GM23248 (cell line): ENCODE results near the gene SLC12A4. TPM values are rescaled to one million over a fixed set of nuclear protein-coding genes. Genes with fewer than 3 reads are reported as not detected.

Experiments used
- DNase-seq: peaks from one replicate; pipeline ENCODE4 v3.0.0-alpha.2; 2015
- H2AFZ ChIP-seq: fragments of 200-600 bp; sonication (generic); 2 replicates; pipeline ENCODE4 v1.6.1; 2016; ENCODE audit warnings: antibody characterized with exemption
- H3F3A ChIP-seq: fragments of 200-600 bp; sonication (generic); 2 replicates; pipeline ENCODE4 v1.6.1; 2016; ENCODE audit warnings: mild to moderate bottlenecking, antibody characterized with exemption, mixed run types; ENCODE audit not compliant: insufficient read depth
- H3K27ac ChIP-seq: fragments of 200-600 bp; sonication (generic); 2 replicates; pipeline ENCODE4 v1.5.1; 2016; ENCODE audit warnings: mild to moderate bottlenecking
- H3K27me3 ChIP-seq: fragments of 200-600 bp; sonication (generic); replicated peaks from 2 replicates; pipeline ENCODE4 v1.6.1; 2016; ENCODE audit warnings: mild to moderate bottlenecking; ENCODE audit not compliant: insufficient read depth
- H3K36me3 ChIP-seq: fragments of 200-600 bp; sonication (generic); 2 replicates; pipeline ENCODE4 v1.6.1; 2016; ENCODE audit warnings: low read depth, mild to moderate bottlenecking
- H3K4me1 ChIP-seq: fragments of 200-600 bp; sonication (generic); 2 replicates; pipeline ENCODE4 v1.6.1; 2016; ENCODE audit warnings: mild to moderate bottlenecking; ENCODE audit not compliant: insufficient read depth
- H3K4me2 ChIP-seq: fragments of 200-600 bp; sonication (generic); one replicate; pipeline ENCODE4 v1.6.1; 2016; ENCODE audit warnings: mild to moderate bottlenecking; ENCODE audit not compliant: unreplicated experiment
- H3K4me3 ChIP-seq: fragments of 200-600 bp; sonication (generic); 2 replicates; pipeline ENCODE4 v1.5.1; 2016; ENCODE audit warnings: mild to moderate bottlenecking
- H3K79me2 ChIP-seq: fragments of 200-600 bp; sonication (generic); 2 replicates; pipeline ENCODE4 v1.6.1; 2016; ENCODE audit warnings: mild to moderate bottlenecking; ENCODE audit not compliant: insufficient read depth
- H3K9ac ChIP-seq: fragments of 200-600 bp; sonication (generic); 2 replicates; pipeline ENCODE4 v1.6.1; 2016; ENCODE audit warnings: mild to moderate bottlenecking
- H3K9me2 ChIP-seq: fragments of 200-600 bp; sonication (generic); 2 replicates; pipeline ENCODE4 v1.6.1; 2016; ENCODE audit warnings: mixed run types, mild to moderate bottlenecking, moderate library complexity; ENCODE audit not compliant: insufficient read depth
- H3K9me3 ChIP-seq: fragments of 200-600 bp; sonication (generic); one replicate; pipeline ENCODE4 v1.6.1; 2017; ENCODE audit warnings: low read depth
- H4K20me1 ChIP-seq: fragments of 200-600 bp; sonication (generic); 2 replicates; pipeline ENCODE4 v1.6.0; 2016; ENCODE audit not compliant: insufficient read depth
- EZH2 ChIP-seq: fragments of 200-600 bp; sonication (generic); IDR thresholded peaks from 2 replicates; pipeline ENCODE4 v1.6.1; 2018; ENCODE audit warnings: antibody characterized with exemption, mild to moderate bottlenecking; ENCODE audit not compliant: insufficient read depth, poor library complexity, severe bottlenecking
- EZH2phosphoT487 ChIP-seq: fragments of 200-600 bp; sonication (generic); IDR thresholded peaks from 2 replicates; pipeline ENCODE4 v1.6.1; 2018; ENCODE audit warnings: antibody characterized with exemption, moderate library complexity, mild to moderate bottlenecking, low read depth; ENCODE audit not compliant: insufficient read depth
- WGBS, 2 experiments: methylation state at CpG; one replicate each; pipeline ENCODE4 v1.1.6; 2015 to 2017; ENCODE audit warnings: low lambda C conversion rate in 2 of 2, low coverage in 1 of 2; ENCODE audit errors: missing lambda C conversion rate in 2 of 2; 5-methylcytosine and 5-hydroxymethylcytosine counted together
- in situ Hi-C: fragments of 300-500 bp; cut with MboI; formaldehyde crosslinking; loops from 2 replicates; pipeline ENCODE4 v1.15.0; 2020
- polyA plus RNA-seq: library from polyadenylated mRNA; unstranded; fragments of >200 nt; fragmentation: Nextera tagmentation; extraction: Ambion mirVana; gene quantifications from 2 replicates; pipeline ENCODE4 v1.2.1, GENCODE V29; 2016
- total RNA-seq: library from RNA; depleted of rRNA; stranded (reverse); fragments of >200 nt; shearing (Covaris generic); gene quantifications from 2 replicates; pipeline ENCODE4 v1.2.3, GENCODE V29; 2014

The SLC12A4 gene
- total and polyA plus RNA-seq, 2 experiments from 2014 or later, result 63.0 to 101 TPM

- Histone ChIP-seq H3K9me2 (no peaks in the 10 kb centered on the region), H3K4me1 (no peaks in the 10 kb centered on the region), H2AFZ (no peak overlapping the region), H3K36me3 (peaks cover 18% of the 10 kb centered on the region; the same call in 1 of the 2 replicates), H3K27me3 (no peaks in the 10 kb centered on the region), H3K4me3 (no peak overlapping the region), H3F3A (peaks cover 20% of the 10 kb centered on the region; the same call in 1 of the 2 replicates), H3K9ac (no peak overlapping the region), H3K27ac (no peak overlapping the region), H4K20me1 (no peaks in the 10 kb centered on the region), H3K79me2 (0 out of 2 replicates have a peak, but pooled peaks cover 2% of the 10 kb centered on the region), H3K9me3 (no peaks in the 10 kb centered on the region), H3K4me2 (no peak overlapping the region)
- 96 to 98% methylated on average over 5 to 6 of the region's 6 CpGs for WGBS, 2 experiments
- in situ Hi-C loops, result no loop called here
- no peak for TF ChIP-seq EZH2
- TF ChIP-seq EZH2phosphoT487, result no peak
- DNase-seq, result no peak
Observed at GRCh38 chr16:67943256-67943618, 25.2 kb downstream of the SLC12A4 start.

DNA sequence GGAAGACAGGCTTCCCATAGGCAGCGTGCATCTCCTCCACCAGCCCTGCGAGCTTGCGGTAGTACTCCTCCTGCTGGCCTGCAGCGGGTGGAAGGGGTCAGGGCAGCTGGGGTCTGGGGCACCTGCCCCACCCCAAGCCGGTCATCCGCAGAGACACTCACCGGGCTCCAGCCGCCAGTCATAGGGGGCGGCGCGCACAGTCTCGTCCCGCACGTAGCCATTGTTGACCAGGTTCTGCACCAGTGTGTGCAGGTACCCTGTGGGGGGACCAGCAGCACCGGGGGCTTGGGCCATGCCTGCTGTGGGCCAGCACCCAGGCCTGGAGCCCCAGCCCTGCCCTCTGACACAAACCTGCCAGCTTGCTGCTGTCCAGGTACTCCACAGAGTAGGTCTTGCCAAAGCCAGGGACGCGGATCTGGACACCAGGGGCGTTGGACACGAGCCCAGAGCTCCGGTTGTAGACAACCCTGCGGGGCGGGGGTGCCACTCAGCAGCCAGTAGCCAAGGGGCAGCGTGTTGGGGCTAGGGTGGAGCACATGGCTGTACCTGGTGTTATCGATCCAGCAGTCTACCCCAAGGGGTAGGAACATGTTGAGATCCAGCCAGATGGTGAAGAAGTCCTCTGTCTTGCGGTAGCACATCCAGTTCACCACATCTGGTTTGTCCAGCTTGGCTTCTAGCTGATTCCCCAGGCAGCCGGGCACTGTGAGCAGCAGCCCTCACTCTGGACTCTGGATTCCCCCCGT, 25.8 kb downstream of the SLC12A4 start:
- H3K9me2 ChIP-seq, result no peaks in the 10 kb centered on the region
- no peaks in the 10 kb centered on the region for H3K27me3 ChIP-seq
- no peak overlapping the region for H3K4me3 ChIP-seq
- H2AFZ ChIP-seq, result no peak overlapping the region
- H3K4me2 ChIP-seq, result no peak overlapping the region
- no peak overlapping the region for H3K9ac ChIP-seq
- DNase-seq, result no peak
- TF ChIP-seq EZH2phosphoT487 (no peak), EZH2 (no peak)
- H3K9me3 ChIP-seq, result no peaks in the 10 kb centered on the region
- no peaks in the 10 kb centered on the region for H3K4me1 ChIP-seq
- 90 to 93% methylated on average over 14 to 26 of the region's 27 CpGs for WGBS, 2 experiments
- 0 out of 2 replicates have a peak, but pooled peaks cover 3% of the 10 kb centered on the region for H3K79me2 ChIP-seq
- peaks cover 20% of the 10 kb centered on the region for H3F3A ChIP-seq
- H4K20me1 ChIP-seq, result no peaks in the 10 kb centered on the region
- H3K36me3 ChIP-seq, result peaks cover 18% of the 10 kb centered on the region; the same call in 1 of the 2 replicates
- in situ Hi-C loops, result no loop called here
- no peak overlapping the region for H3K27ac ChIP-seq

- no peak overlapping the region for H3K4me2 ChIP-seq
- WGBS, 2 experiments, result 75 to 78% methylated on average over 6 of the region's 6 CpGs
- TF ChIP-seq EZH2phosphoT487, result no peak
- TF ChIP-seq EZH2, result no peak
- H3K4me3 ChIP-seq, result no peak overlapping the region
- in situ Hi-C loops, result no loop called here
- no peak overlapping the region for H2AFZ ChIP-seq
- H3K9me2 ChIP-seq, result no peaks in the 10 kb centered on the region
- no peaks in the 10 kb centered on the region for H3K27me3 ChIP-seq
- H3K9me3 ChIP-seq, result no peaks in the 10 kb centered on the region
- H4K20me1 ChIP-seq, result no peaks in the 10 kb centered on the region
- H3K9ac ChIP-seq, result no peak overlapping the region
- H3K36me3 ChIP-seq, result peaks cover 18% of the 10 kb centered on the region; the same call in 1 of the 2 replicates
- peaks cover 25% of the 10 kb centered on the region for H3F3A ChIP-seq
- H3K4me1 ChIP-seq, result peaks cover 4% of the 10 kb centered on the region
- peak; percentile 60 for DNase-seq
- 0 out of 2 replicates have a peak, but pooled peaks cover 3% of the 10 kb centered on the region for H3K79me2 ChIP-seq
- no peak overlapping the region for H3K27ac ChIP-seq
Observed at GRCh38 chr16:67942200-67942509, 26.3 kb downstream of the SLC12A4 start.

- Histone ChIP-seq H3K4me1 (peaks cover 7% of the 10 kb centered on the region), H2AFZ (no peak overlapping the region), H3F3A (peaks cover 29% of the 10 kb centered on the region), H3K27ac (no peak overlapping the region), H3K4me3 (no peak overlapping the region), H3K9ac (no peak overlapping the region), H3K79me2 (0 out of 2 replicates have a peak, but pooled peaks cover 3% of the 10 kb centered on the region), H4K20me1 (no peaks in the 10 kb centered on the region), H3K27me3 (no peaks in the 10 kb centered on the region), H3K36me3 (peaks cover 18% of the 10 kb centered on the region; the same call in 1 of the 2 replicates), H3K4me2 (no peak overlapping the region), H3K9me3 (no peaks in the 10 kb centered on the region), H3K9me2 (no peaks in the 10 kb centered on the region)
- WGBS, 2 experiments, result 74 to 83% methylated on average over 8 to 9 of the region's 9 CpGs
- DNase-seq, result no peak
- TF ChIP-seq EZH2phosphoT487 (no peak), EZH2 (no peak)
- in situ Hi-C loops, result no loop called here
Observed at GRCh38 chr16:67941469-67942199, 26.8 kb downstream of the SLC12A4 start.
